ENCODE measurements around the gene CUEDC2.

DNA sequence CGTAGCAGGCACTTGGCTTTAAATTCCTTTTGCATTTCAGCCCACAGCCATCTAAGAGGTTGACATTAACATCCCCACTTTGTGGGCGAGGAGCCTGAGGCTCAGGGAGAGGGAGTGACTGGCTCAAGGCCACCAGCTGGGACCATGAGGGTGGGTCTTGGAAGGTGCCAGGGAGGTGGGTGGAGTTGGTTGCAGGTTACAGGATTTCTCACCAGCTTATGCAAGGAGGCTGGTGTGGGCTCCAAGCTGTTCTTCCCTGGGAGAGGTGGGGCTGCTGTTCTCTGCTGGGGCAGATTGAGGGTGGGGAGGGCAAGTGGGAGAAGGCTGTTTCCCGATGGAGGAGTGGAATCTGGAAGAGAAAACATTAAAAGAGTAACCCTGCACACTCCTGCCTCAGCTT is 33.1 kb upstream of the CUEDC2 start:
- TF ChIP-seq TAF1 (IDR thresholded peaks at IDR 0.05; ENCODE audit: low read depth, low read length) (no peak), POLR2A (IDR thresholded peaks at IDR 0.05; ENCODE audit: low read depth, low read length) (no peak)
